LNCaP clone FGC (cell line): ENCODE results near the gene CENPL.
"Not testable (repeated sequence)": the region's sequence is repeated elsewhere in the genome, so short reads cannot be mapped to it uniquely, and the experiment has no call there.

Experiments used
- DNase-seq: peaks from one replicate; pipeline ENCODE4 v3.0.0-alpha.2; 2011; ENCODE audit warnings: low read depth
- H3K4me3 ChIP-seq: 2 replicates; pipeline ENCODE4 v1.5.1; 2011; ENCODE audit warnings: mild to moderate bottlenecking, low read depth, low read length, control low read depth
- TF ChIP-seq, protein P1 (sequence below): IDR thresholded peaks from 2 replicates; pipeline ENCODE4 v1.5.1; 2012; ENCODE audit warnings: mild to moderate bottlenecking; ENCODE audit not compliant: control insufficient read depth, insufficient read depth; ENCODE audit errors: extremely low read depth

The CENPL gene

DNA sequence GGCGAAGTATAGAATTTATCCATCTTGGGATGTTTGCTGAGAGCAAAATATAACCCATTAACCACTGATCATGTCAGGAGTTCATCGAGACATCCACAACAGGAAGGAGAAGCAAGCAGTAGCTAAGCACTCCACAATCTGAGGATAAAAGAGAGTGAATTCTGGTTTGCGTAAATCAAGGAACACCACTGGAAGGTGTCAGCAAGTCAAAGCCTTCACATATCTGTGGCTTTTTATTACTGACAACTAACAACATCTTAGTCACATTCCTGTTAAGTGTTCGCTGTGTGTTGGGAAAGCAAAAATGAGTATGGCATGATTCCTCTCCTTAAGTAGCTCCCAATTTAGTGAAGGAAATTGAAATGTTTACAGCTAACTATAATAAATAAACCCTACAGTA lies 44.7 kb downstream of the CENPL start:
- DNase-seq: no peak
- TF ChIP-seq, protein P1, sequence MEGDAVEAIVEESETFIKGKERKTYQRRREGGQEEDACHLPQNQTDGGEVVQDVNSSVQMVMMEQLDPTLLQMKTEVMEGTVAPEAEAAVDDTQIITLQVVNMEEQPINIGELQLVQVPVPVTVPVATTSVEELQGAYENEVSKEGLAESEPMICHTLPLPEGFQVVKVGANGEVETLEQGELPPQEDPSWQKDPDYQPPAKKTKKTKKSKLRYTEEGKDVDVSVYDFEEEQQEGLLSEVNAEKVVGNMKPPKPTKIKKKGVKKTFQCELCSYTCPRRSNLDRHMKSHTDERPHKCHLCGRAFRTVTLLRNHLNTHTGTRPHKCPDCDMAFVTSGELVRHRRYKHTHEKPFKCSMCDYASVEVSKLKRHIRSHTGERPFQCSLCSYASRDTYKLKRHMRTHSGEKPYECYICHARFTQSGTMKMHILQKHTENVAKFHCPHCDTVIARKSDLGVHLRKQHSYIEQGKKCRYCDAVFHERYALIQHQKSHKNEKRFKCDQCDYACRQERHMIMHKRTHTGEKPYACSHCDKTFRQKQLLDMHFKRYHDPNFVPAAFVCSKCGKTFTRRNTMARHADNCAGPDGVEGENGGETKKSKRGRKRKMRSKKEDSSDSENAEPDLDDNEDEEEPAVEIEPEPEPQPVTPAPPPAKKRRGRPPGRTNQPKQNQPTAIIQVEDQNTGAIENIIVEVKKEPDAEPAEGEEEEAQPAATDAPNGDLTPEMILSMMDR: no peak
- H3K4me3 ChIP-seq: no peak overlapping the region

DNA sequence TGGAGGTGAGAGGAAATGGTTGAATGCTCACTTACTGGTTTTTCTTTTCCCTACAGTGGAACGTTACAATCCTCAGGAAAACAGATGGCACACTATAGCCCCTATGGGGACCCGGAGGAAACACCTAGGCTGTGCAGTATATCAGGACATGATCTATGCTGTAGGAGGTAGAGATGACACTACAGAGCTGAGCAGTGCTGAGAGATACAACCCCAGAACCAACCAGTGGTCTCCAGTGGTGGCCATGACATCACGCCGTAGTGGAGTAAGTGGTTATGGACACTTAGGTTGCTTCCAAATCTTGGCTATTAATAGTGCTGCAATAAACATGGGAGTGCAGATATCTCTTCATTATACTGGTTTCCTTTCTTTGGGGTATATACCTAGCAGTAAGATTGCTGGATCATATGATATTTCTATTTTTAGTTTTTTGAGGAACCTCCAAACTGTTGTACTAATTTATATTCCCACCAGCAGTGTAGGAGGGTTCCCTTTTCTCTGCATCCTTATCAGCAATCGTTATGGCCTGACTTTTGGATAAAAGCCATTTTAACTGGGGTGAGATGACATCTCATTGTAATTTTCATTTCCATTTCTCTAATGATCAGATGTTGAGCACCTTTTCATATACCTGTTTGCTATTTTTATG lies 49.0 kb downstream of the CENPL start:
- H3K4me3 ChIP-seq: no peak overlapping the region
- no peak for DNase-seq
- TF ChIP-seq, protein P1: no peak

DNA sequence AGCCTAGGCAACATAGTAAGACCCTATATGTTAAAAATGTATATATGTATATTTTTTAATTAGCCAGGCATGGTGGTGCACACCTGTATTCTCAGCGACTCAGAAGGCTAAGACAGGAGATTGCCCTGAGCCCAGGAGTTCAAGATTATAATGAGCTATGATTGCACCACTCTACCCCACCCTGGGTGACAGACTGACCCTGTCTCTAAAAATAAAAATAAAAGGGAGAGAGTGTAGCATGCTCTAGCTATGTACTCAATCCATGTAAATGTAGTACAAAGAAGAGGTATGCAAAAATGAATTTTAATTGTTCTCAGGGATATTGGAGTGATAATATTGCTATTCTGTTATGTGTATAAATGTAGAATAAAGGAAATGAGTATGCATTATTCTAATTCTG lies 53.1 kb downstream of the CENPL start:
- no peak overlapping the region for H3K4me3 ChIP-seq
- TF ChIP-seq, protein P1: no peak
- no peak for DNase-seq

DNA sequence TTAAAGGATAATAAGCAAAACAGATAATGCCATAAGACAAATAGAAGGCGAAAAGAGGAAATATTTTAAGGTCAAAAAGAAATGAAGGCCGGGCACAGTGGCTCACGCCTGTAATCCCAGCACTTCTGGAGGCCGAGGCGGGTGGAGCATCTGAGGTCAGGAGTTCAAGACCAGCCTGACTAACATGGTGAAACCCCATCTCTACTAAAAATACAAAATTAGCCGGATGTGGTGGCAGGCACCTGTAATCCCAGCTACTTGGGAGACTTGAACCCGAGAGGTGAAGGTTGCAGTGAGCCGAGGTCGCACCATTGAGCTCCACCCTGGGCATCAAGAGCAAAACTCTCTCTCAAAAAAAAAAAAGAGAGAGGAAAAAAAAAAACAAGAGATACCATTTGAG lies 54.4 kb downstream of the CENPL start:
- not testable (repeated sequence) for DNase-seq, H3K4me3 ChIP-seq

DNA sequence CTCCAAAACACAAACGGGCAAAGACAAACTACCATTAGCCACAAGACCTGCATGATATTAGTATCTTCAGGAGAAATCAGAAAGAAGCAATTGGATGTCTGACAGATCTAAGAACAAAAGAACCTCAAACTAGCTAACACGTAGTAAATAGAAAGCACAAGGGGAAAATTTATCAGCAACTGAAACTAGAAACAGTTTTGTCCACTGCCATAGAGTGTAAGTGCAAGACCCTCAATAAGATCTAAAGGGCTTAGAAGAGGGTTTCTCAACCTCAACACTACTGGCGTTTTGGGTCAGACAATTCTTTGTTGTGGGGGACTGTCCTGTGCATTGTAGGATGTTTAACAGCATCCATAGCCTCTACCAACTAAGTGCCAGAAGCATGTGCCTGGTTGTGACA lies 55.9 kb downstream of the CENPL start:
- TF ChIP-seq, protein P1: no peak
- DNase-seq: no peak
- H3K4me3 ChIP-seq: no peak overlapping the region

DNA sequence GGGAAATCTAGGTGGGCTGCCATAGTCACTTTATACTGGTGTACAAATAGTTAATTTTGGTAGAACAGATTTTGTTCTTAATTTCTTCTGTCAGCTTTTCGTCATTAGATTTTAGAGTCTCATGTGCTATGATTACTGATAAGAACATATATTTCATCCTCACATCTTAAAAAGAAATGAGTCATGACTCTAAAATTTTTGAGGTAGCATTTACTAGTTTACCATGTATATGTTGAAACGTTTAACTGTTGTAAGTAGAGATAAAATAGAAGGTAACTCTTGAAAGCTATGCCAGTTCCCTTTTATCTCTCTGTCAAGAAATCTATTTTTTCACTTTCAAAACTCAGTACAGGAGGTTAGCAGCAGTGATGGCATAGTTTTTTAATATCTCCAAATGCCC lies 56.5 kb downstream of the CENPL start:
- no peak overlapping the region for H3K4me3 ChIP-seq
- TF ChIP-seq, protein P1: no peak
- no peak for DNase-seq

DNA sequence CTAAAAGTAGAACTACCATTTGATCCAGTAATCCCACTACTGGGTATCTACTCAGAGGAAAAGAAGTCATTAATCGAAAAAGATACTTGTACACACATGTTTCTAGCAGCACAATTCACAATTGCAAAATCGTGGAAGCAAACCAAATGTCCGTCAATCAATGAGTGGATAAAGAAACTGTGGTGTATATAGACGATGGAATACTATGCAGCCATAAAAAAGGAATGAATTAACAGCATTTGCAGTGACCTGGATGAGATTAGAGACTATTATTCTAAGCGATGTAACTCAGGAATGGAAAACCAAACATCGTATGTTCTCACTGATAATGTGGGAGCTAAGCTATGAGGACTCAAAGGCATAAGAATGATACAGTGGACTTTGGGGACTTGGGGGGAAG lies 60.4 kb downstream of the CENPL start:
- H3K4me3 ChIP-seq, DNase-seq: not testable (repeated sequence)

DNA sequence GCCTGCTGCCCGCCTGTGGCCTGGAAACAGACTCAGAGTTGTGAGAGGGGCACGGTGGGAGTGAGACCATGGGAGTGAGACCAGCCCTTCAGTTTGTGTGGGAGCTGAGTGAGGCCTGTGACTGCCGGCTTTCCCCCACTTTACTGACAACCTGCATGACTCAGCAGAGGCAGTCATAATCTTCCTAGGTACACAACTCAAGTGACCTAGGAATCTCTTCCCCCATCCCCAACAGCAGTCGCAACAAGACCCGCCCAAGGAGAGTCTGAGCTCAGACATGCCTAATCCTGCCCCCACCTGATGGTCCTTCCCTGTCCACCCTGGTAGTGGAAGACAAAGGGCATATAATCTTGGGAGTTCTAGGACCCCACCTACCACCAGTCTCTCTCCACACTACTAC lies 65.7 kb downstream of the CENPL start:
- TF ChIP-seq, protein P1: no peak
- H3K4me3 ChIP-seq: no peak overlapping the region

More for the DNA sequence above, 65.7 kb downstream of the CENPL start:
- no peak for DNase-seq
